OCI-LY7 (cell line): Measurements from ENCODE around the gene TLE1. TPM values are rescaled to one million over a fixed set of nuclear protein-coding genes. Genes with fewer than 3 reads are reported as not detected.
"Not testable (repeated sequence)": the region's sequence is repeated elsewhere in the genome, so short reads cannot be mapped to it uniquely, and the experiment has no call there.

Experiments
- BruUV-seq: library from RNA; stranded (reverse); fragments of 400-500 nt; replicated peaks from 2 replicates; lab custom pipeline; 2021; lab: Mats Ljungman, UMichigan
- CTCF ChIA-PET: fragments of 300-600 bp; sonication (Branson Sonifier 250); formaldehyde crosslinking; loops from one replicate; lab custom pipeline; 2022; ENCODE audit warnings: antibody characterized with exemption; ENCODE audit not compliant: unreplicated experiment; lab: Charles Lee
- POLR2A ChIA-PET: fragments of 300-600 bp; sonication (Branson Sonifier 250); formaldehyde crosslinking; loops from one replicate; lab custom pipeline; 2022; ENCODE audit warnings: antibody characterized with exemption; lab: Charles Lee
- DNase-seq: peaks from one replicate; pipeline ENCODE4 v3.0.0-alpha.2; 2015; ENCODE audit warnings: low spot score
- H2AFZ ChIP-seq: fragments of 200-600 bp; sonication (generic), shearing (Covaris generic); 2 replicates; pipeline ENCODE4 v1.6.1; 2014; ENCODE audit warnings: mild to moderate bottlenecking, antibody characterized with exemption, low read length, moderate library complexity
- H3K27ac ChIP-seq: fragments of 200-600 bp; sonication (generic); 2 replicates; pipeline ENCODE4 v1.5.1; 2014; ENCODE audit warnings: mixed run types, low read depth, mild to moderate bottlenecking, moderate library complexity, low read length, inconsistent platforms; ENCODE audit not compliant: poor library complexity, severe bottlenecking
- H3K36me3 ChIP-seq: fragments of 200-600 bp; sonication (generic); 2 replicates; pipeline ENCODE4 v1.6.1; 2014; ENCODE audit warnings: mild to moderate bottlenecking, antibody characterized with exemption, low read length, moderate library complexity, mixed read lengths; ENCODE audit not compliant: insufficient read depth
- H3K4me1 ChIP-seq: fragments of 200-600 bp; sonication (generic); 2 replicates; pipeline ENCODE4 v1.5.1; 2014; ENCODE audit warnings: mild to moderate bottlenecking, low read length; ENCODE audit not compliant: insufficient read depth, poor library complexity, severe bottlenecking
- H3K4me2 ChIP-seq: fragments of 200-600 bp; sonication (generic); 2 replicates; pipeline ENCODE4 v1.6.1; 2014; ENCODE audit warnings: mild to moderate bottlenecking, low read length
- H3K4me3 ChIP-seq: fragments of 200-600 bp; sonication (generic); 2 replicates; pipeline ENCODE4 v1.5.1; 2014; ENCODE audit warnings: mild to moderate bottlenecking, low read depth, low read length; ENCODE audit not compliant: poor library complexity, severe bottlenecking
- H3K79me2 ChIP-seq: fragments of 200-600 bp; sonication (generic); 2 replicates; pipeline ENCODE4 v1.6.1; 2016; ENCODE audit warnings: low read depth, mild to moderate bottlenecking, low read length, moderate library complexity, mixed read lengths; ENCODE audit not compliant: insufficient read depth
- H3K9me2 ChIP-seq: fragments of 200-600 bp; sonication (generic); 2 replicates; pipeline ENCODE4 v1.6.1; 2016; ENCODE audit warnings: mild to moderate bottlenecking, low read length, mixed read lengths; ENCODE audit not compliant: insufficient read depth
- H3K9me3 ChIP-seq: fragments of 200-600 bp; sonication (generic); 2 replicates; pipeline ENCODE4 v1.6.1; 2014; ENCODE audit warnings: mild to moderate bottlenecking, mixed run types, low read length, mixed read lengths
- H4K20me1 ChIP-seq: fragments of 200-600 bp; sonication (generic); 2 replicates; pipeline ENCODE4 v1.6.1; 2014; ENCODE audit warnings: mild to moderate bottlenecking, antibody characterized with exemption, low read length, moderate library complexity, mixed read lengths; ENCODE audit not compliant: insufficient read depth
- EZH2phosphoT487 ChIP-seq: fragments of 200-600 bp; sonication (generic); IDR thresholded peaks from 2 replicates; pipeline ENCODE4 v1.6.1; 2018; ENCODE audit warnings: low read depth, borderline replicate concordance, mild to moderate bottlenecking, mixed run types, antibody characterized with exemption, low read length, moderate library complexity, mixed read lengths
- intact Hi-C: fragments of 100-400 bp; cut with micrococcal nuclease; formaldehyde crosslinking; loops from one replicate; pipeline ENCODE4 v1.10.0; 2022; ENCODE audit not compliant: unreplicated experiment
- total RNA-seq, 2 experiments: library from RNA; depleted of rRNA in 1 of 2; stranded (reverse); fragments of >200 nt in 1 of 2; shearing (Covaris generic) in 1 of 2; gene quantifications; 2 replicates each; pipeline ENCODE4 v1.2.3, GENCODE V29; 2014 to 2022
- TF ChIP-seq, protein P1 (sequence below): fragments of 200-600 bp; sonication (generic); conservative IDR thresholded peaks from 2 replicates; pipeline ENCODE4 v1.5.1; 2014; ENCODE audit warnings: mild to moderate bottlenecking, antibody characterized with exemption, low read length, moderate library complexity, mixed read lengths

Gene TLE1
- total RNA-seq, 2 experiments from 2014 or later = 0.13 TPM; not detected in 1

DNA sequence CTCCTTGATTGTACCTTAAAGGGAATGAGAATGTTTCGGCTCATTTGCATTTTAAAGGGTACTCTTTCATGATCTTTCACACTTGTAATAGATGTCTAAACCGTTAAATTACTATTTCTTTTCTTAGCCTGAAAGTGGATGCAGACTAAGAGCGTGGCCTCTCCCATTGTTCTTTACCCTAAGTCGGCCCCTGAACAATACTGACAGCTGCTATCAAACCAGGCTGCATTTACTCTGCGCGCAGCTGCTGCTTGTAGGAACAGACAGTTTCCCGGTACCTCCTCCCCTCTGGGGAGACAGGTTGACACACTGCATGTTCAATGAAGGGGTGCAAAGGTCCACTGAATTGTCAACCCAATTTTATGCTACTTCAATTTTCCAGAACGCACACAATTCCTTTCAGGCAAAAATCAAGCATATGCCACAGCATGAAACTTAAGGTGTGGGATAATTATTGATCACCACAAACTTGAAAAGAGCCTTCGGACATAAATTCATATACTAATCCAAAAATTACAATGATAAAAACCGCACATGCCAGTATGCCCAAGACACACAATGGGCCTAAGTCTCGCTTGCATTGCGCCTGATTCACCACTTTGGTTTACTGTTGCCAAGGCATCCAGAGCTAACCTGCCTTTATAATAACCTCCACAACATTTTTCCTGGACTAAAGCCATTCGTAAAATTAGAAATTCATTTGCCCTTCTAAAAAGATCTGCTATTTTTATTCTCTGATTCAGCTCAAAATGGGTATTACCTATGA, 39.7 kb downstream of the TLE1 start:
- H3K36me3 ChIP-seq = no peaks in the 10 kb centered on the region
- intact Hi-C loops = no loop called here
- H3K4me1 ChIP-seq = peaks cover 7% of the 10 kb centered on the region
- H4K20me1 ChIP-seq = no peaks in the 10 kb centered on the region
- POLR2A ChIA-PET = interaction anchor here (0.7 kb wide), 1 partner anchor 33 kb away, joined by 3 read pairs; no protein-coding TSS in a partner anchor
- no peaks in the 10 kb centered on the region for H3K9me2 ChIP-seq
- CTCF ChIA-PET = no interaction called here
- no peak overlapping the region for H3K4me3 ChIP-seq
- BruUV-seq = no TSS peak
- TF ChIP-seq, protein P1, sequence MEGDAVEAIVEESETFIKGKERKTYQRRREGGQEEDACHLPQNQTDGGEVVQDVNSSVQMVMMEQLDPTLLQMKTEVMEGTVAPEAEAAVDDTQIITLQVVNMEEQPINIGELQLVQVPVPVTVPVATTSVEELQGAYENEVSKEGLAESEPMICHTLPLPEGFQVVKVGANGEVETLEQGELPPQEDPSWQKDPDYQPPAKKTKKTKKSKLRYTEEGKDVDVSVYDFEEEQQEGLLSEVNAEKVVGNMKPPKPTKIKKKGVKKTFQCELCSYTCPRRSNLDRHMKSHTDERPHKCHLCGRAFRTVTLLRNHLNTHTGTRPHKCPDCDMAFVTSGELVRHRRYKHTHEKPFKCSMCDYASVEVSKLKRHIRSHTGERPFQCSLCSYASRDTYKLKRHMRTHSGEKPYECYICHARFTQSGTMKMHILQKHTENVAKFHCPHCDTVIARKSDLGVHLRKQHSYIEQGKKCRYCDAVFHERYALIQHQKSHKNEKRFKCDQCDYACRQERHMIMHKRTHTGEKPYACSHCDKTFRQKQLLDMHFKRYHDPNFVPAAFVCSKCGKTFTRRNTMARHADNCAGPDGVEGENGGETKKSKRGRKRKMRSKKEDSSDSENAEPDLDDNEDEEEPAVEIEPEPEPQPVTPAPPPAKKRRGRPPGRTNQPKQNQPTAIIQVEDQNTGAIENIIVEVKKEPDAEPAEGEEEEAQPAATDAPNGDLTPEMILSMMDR = no peak
- no peak for TF ChIP-seq EZH2phosphoT487
- no peaks in the 10 kb centered on the region for H3K9me3 ChIP-seq
- no peak overlapping the region for H3K4me2 ChIP-seq
- H2AFZ ChIP-seq = no peak overlapping the region
- no peak overlapping the region for H3K27ac ChIP-seq
- DNase-seq = no peak
- H3K79me2 ChIP-seq = no peaks in the 10 kb centered on the region

DNA sequence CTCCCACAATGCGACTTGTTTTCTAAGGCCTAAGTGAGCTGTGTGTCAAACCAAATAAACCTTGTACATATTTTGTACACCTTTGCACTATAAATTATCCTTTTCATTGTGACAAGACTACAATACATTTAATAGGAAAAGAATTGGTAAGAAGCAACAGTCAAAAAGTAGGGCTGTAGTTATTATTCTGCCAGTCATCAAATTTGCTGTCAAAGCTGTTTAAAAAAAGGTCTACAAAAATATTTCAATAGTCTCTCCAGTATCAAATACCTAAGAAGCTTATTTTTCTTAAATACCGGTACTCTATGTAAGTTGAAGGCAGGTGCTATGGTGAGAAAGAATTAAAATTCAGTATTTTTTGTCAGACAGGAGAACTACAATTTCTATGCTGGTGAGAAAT, 40.5 kb downstream of the TLE1 start:
- no peak overlapping the region for H3K4me3 ChIP-seq
- no peak overlapping the region for H3K27ac ChIP-seq
- H3K4me1 ChIP-seq = peaks cover 6% of the 10 kb centered on the region
- H3K9me3 ChIP-seq = no peaks in the 10 kb centered on the region
- ChIA-PET POLR2A (interaction anchor here (0.6 to 0.7 kb wide), 3 partner anchors 202 to 1193 kb away, joined by 3 to 4 read pairs (median 3); no protein-coding TSS in a partner anchor), CTCF (no interaction called here)
- no peak for TF ChIP-seq EZH2phosphoT487
- TF ChIP-seq, protein P1 = no peak
- no peaks in the 10 kb centered on the region for H4K20me1 ChIP-seq
- H3K9me2 ChIP-seq = no peaks in the 10 kb centered on the region
- no TSS peak for BruUV-seq
- intact Hi-C loops = no loop called here
- no peaks in the 10 kb centered on the region for H3K36me3 ChIP-seq
- DNase-seq = no peak
- no peaks in the 10 kb centered on the region for H3K79me2 ChIP-seq
- no peak overlapping the region for H2AFZ ChIP-seq
- no peak overlapping the region for H3K4me2 ChIP-seq

- ChIA-PET CTCF (no interaction called here), POLR2A (interaction anchor here (1.2 kb wide), 1 partner anchor 14 kb away, joined by 6 read pairs; no protein-coding TSS in a partner anchor)
- Histone ChIP-seq H3K4me1 (no peaks in the 10 kb centered on the region), H3K9me2 (no peaks in the 10 kb centered on the region), H3K4me3 (no peak overlapping the region), H3K9me3 (no peaks in the 10 kb centered on the region), H4K20me1 (no peaks in the 10 kb centered on the region), H3K36me3 (no peaks in the 10 kb centered on the region), H3K27ac (no peak overlapping the region), H3K4me2 (no peak overlapping the region), H2AFZ (no peak overlapping the region), H3K79me2 (no peaks in the 10 kb centered on the region)
- DNase-seq = no peak
- BruUV-seq = no TSS peak
- intact Hi-C loops = no loop called here
- TF ChIP-seq, protein P1 = no peak
- no peak for TF ChIP-seq EZH2phosphoT487
Observed at GRCh38 chr9:81646337-81646736, 43.0 kb downstream of the TLE1 start.

DNA sequence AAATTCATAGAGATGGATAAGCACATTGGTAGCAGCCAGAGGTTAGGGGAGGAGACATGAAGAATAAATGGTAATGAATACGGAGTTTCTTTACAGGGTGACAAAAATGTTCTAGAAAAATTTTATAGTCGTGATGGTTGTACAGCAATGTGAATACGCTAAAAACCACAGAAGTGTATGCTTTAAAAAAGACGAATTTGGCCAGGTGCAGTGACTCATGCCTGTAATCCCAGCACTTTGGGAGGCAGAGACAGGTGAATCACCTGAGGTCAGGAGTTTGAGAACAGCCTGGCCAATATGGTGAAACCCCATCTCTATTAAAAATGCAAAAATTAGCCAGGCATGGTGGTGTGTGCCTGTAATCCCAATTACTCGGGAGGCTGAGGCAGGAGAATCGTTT, 44.8 kb downstream of the TLE1 start:
- H3K27ac ChIP-seq, H4K20me1 ChIP-seq, H3K4me3 ChIP-seq, H3K9me2 ChIP-seq, CTCF ChIA-PET, intact Hi-C loops, H3K36me3 ChIP-seq, DNase-seq, H2AFZ ChIP-seq, BruUV-seq, H3K79me2 ChIP-seq, H3K4me2 ChIP-seq, H3K4me1 ChIP-seq, POLR2A ChIA-PET, H3K9me3 ChIP-seq: not testable (repeated sequence)
